Esophagus muscularis mucosa (tissue), 4 donors: Measurements from ENCODE around the gene CD151. TPM values are rescaled to one million over a fixed set of nuclear protein-coding genes. Genes with fewer than 3 reads are reported as not detected.

Experiments
- DNase-seq: peaks from one replicate; pipeline ENCODE4 v3.0.0-alpha.2; 2017; ENCODE audit errors: extremely low spot score
- H3K27ac ChIP-seq, 4 donors: fragments of 200-600 bp; sonication (generic); replicated peaks in 1 of 4; 1 replicate in 3 of 4; 2 replicates in 1 of 4; pipeline ENCODE4 v1.5.1; 2016 to 2019; ENCODE audit warnings: mild to moderate bottlenecking in 1 of 4
- H3K27me3 ChIP-seq, 4 donors: fragments of 200-600 bp; sonication (generic); one replicate each; pipeline versions ENCODE4 v1.5.1 to v1.6.0; 2016 to 2019
- H3K36me3 ChIP-seq, 4 donors: fragments of 200-600 bp; sonication (generic); one replicate each; pipeline ENCODE4 v1.5.1; 2016 to 2019
- H3K4me1 ChIP-seq, 4 donors: fragments of 200-600 bp; sonication (generic); one replicate each; pipeline ENCODE4 v1.5.1; 2016 to 2019
- H3K4me3 ChIP-seq, 4 donors: fragments of 200-600 bp; sonication (generic); 1 replicate in 2 of 4; 2 replicates in 2 of 4; pipeline ENCODE4 v1.5.1; 2016 to 2019; ENCODE audit warnings: mild to moderate bottlenecking in 4 of 4, moderate library complexity in 1 of 4
- H3K9me3 ChIP-seq, 4 donors: fragments of 200-600 bp; sonication (generic); 1 replicate in 3 of 4; 2 replicates in 1 of 4; pipeline ENCODE4 v1.5.1; 2016 to 2019
- CTCF ChIP-seq, 3 experiments: fragments of 200-600 bp in 2 of 3; fragments of 450-650 bp in 1 of 3; sonication (generic) in 2 of 3; IDR thresholded peaks; one replicate each; pipeline ENCODE4 v1.5.1; 2017 to 2019; ENCODE audit warnings: antibody characterized with exemption in 3 of 3, mild to moderate bottlenecking in 2 of 3, moderate library complexity in 1 of 3
- EP300 ChIP-seq: sonication (generic); formaldehyde crosslinking; IDR thresholded peaks from one replicate; pipeline ENCODE4 v1.6.1; 2017; ENCODE audit warnings: antibody characterized with exemption
- POLR2A ChIP-seq: fragments of 450-650 bp; IDR thresholded peaks from one replicate; pipeline ENCODE4 v1.6.1; 2017; ENCODE audit warnings: antibody characterized with exemption, moderate library complexity, mild to moderate bottlenecking, low read depth
- POLR2AphosphoS5 ChIP-seq, 2 donors: sonication (generic); formaldehyde crosslinking; IDR thresholded peaks; one replicate each; pipeline ENCODE4 v1.6.1; 2017; ENCODE audit warnings: antibody characterized with exemption in 2 of 2
- WGBS: methylation state at CpG from one replicate; pipeline ENCODE4 v1.1.5; 2018; 5-methylcytosine and 5-hydroxymethylcytosine counted together
- intact Hi-C: fragments of 100-400 bp; cut with DNase I; formaldehyde crosslinking; loops from one replicate; pipeline ENCODE4 v1.15.1; 2023
- total RNA-seq, 4 donors: library from RNA; depleted of rRNA; stranded (reverse); fragments of >200 nt; gene quantifications; one replicate each; pipeline versions ENCODE4 v1.1.0 to v1.2.1, GENCODE V29; 2016

Gene CD151
- total RNA-seq, 4 donors from 2014 or later = 219 to 730 (median 352) TPM

- no peaks in the 10 kb centered on the region for H3K9me3 ChIP-seq
- no peak for TF ChIP-seq POLR2AphosphoS5 (IDR thresholded peaks at IDR 0.05)
- no peak for TF ChIP-seq EP300
- no peak for TF ChIP-seq POLR2A
- TF ChIP-seq CTCF (IDR thresholded peaks at IDR 0.05) = no peak
- H3K4me3 ChIP-seq = no peak overlapping the region
- 63% methylated on average over 7 of the region's 9 CpGs for WGBS
- intact Hi-C loops = no loop called here
- H3K36me3 ChIP-seq = peaks cover 24 to 45% (median 40%) of the 10 kb centered on the region in 4 donors
- H3K27ac ChIP-seq = no peak overlapping the region
- peaks cover 20 to 34% (median 30%) of the 10 kb centered on the region in 4 donors for H3K4me1 ChIP-seq
- no peaks in the 10 kb centered on the region for H3K27me3 ChIP-seq
- no peak for DNase-seq
Measured at GRCh38 chr11:813456-814096, 19.2 kb upstream of the CD151 start.

GRCh38 chr11:815675-816432 lies 16.9 kb upstream of the CD151 start:
- H3K36me3 ChIP-seq = peaks cover 24 to 45% (median 40%) of the 10 kb centered on the region in 4 donors
- WGBS = 80% methylated on average over 5 of the region's 11 CpGs
- DNase-seq = no peak
- H3K27ac ChIP-seq = no peak overlapping the region
- H3K9me3 ChIP-seq = no peaks in the 10 kb centered on the region
- no peak overlapping the region for H3K4me3 ChIP-seq
- peaks cover 26 to 36% (median 31%) of the 10 kb centered on the region in 4 donors for H3K4me1 ChIP-seq
- intact Hi-C loops = no loop called here
- TF ChIP-seq POLR2AphosphoS5 (IDR thresholded peaks at IDR 0.05) (no peak), CTCF (IDR thresholded peaks at IDR 0.05) (no peak), POLR2A (no peak), EP300 (no peak)
- no peaks in the 10 kb centered on the region for H3K27me3 ChIP-seq

GRCh38 chr11:816433-816779 lies 16.3 kb upstream of the CD151 start:
- intact Hi-C loops = no loop called here
- WGBS = 92% methylated on average over 7 of the region's 11 CpGs

GRCh38 chr11:818396-819128 lies 14.2 kb upstream of the CD151 start, which contains the start of gene PNPLA2:
PNPLA2 (plus strand) TSS chr11:818914; CDS start chr11:819719, 805 bp downstream.
- 19% methylated on average over 16 of the region's 20 CpGs for WGBS
- DNase-seq = no peak
- TF ChIP-seq POLR2A (no peak), POLR2AphosphoS5 (IDR thresholded peaks at IDR 0.05) (peak in 1 of 2 donors; percentile 71)
- peak within 1 kb of the TSS; percentile 90 to 98 (median 92) for H3K27ac ChIP-seq
- peaks cover 11 to 42% (median 36%) of the 10 kb centered on the region in 4 donors for H3K36me3 ChIP-seq
- H3K4me3 ChIP-seq = peak within 1 kb of the TSS; percentile 68 to 89 (median 74)
- intact Hi-C loops = no loop called here
- no peaks in the 10 kb centered on the region for H3K9me3 ChIP-seq
- peaks cover 33 to 39% (median 34%) of the 10 kb centered on the region in 4 donors for H3K4me1 ChIP-seq
- H3K27me3 ChIP-seq = peaks cover 0 to under 1% (median 0%) of the 10 kb centered on the region in 4 donors

More at GRCh38 chr11:816433-816779, 16.3 kb upstream of the CD151 start:
- Histone ChIP-seq H3K27ac (no peak overlapping the region), H3K36me3 (peaks cover 21 to 42% (median 37%) of the 10 kb centered on the region in 4 donors), H3K9me3 (no peaks in the 10 kb centered on the region), H3K4me1 (peaks cover 26 to 36% (median 31%) of the 10 kb centered on the region in 4 donors), H3K27me3 (no peaks in the 10 kb centered on the region), H3K4me3 (no peak overlapping the region)
- no peak for DNase-seq
- TF ChIP-seq POLR2A = no peak
- no peak for TF ChIP-seq CTCF (IDR thresholded peaks at IDR 0.05)
- TF ChIP-seq POLR2AphosphoS5 (IDR thresholded peaks at IDR 0.05) = no peak
- no peak for TF ChIP-seq EP300
